Aorta (tissue), 5 donors: ENCODE results near the gene WARS2. TPM values are rescaled to one million over a fixed set of nuclear protein-coding genes. Genes with fewer than 3 reads are reported as not detected.

Experiments used
- ATAC-seq: fragments of 200-7000 bp; cut with Tn5 transposase; one replicate; pipeline ENCODE4 v1.9.1; 2022; ENCODE audit warnings: moderate library complexity; ENCODE audit not compliant: low FRiP score
- DNase-seq, 2 donors: peaks; one replicate each; pipeline ENCODE4 v3.0.0-alpha.2; 2020
- H3K27ac ChIP-seq, 2 donors: one replicate each; pipeline ENCODE4 v1.5.1; 2013; ENCODE audit warnings: low read length in 2 of 2, mild to moderate bottlenecking in 2 of 2, moderate library complexity in 2 of 2, control low read depth in 1 of 2, inconsistent platforms in 1 of 2, low read depth in 1 of 2
- H3K27me3 ChIP-seq, 2 donors: one replicate each; pipeline ENCODE4 v1.6.1; 2013; ENCODE audit warnings: control low read depth in 1 of 2, low read length in 1 of 2, mild to moderate bottlenecking in 1 of 2, moderate library complexity in 1 of 2; ENCODE audit not compliant: insufficient read depth in 2 of 2, control insufficient read depth in 1 of 2
- H3K36me3 ChIP-seq, 2 donors: one replicate each; pipeline ENCODE4 v1.6.1; 2013; ENCODE audit warnings: control low read depth in 1 of 2, low read length in 1 of 2, mild to moderate bottlenecking in 1 of 2; ENCODE audit not compliant: insufficient read depth in 2 of 2, control insufficient read depth in 1 of 2
- H3K4me1 ChIP-seq, 2 donors: one replicate each; pipeline ENCODE4 v1.6.1; 2013; ENCODE audit warnings: low read length in 2 of 2, control low read depth in 1 of 2, mild to moderate bottlenecking in 1 of 2, moderate library complexity in 1 of 2; ENCODE audit not compliant: insufficient read depth in 2 of 2, control insufficient read depth in 1 of 2
- H3K4me3 ChIP-seq, 2 donors: one replicate each; pipeline ENCODE4 v1.5.1; 2013; ENCODE audit warnings: low read length in 2 of 2, control low read depth in 1 of 2, mild to moderate bottlenecking in 1 of 2
- H3K9me3 ChIP-seq: one replicate; pipeline ENCODE4 v1.6.1; 2013; ENCODE audit warnings: mild to moderate bottlenecking, low read length; ENCODE audit not compliant: control insufficient read depth
- WGBS, 2 donors: extraction: QIAGEN DNeasy Blood & Tissue Kit; methylation state at CpG; one replicate each; pipeline ENCODE4 v1.1.7; 2013; 5-methylcytosine and 5-hydroxymethylcytosine counted together
- intact Hi-C, 2 donors: fragments of 100-400 bp; cut with DNase I; formaldehyde crosslinking; loops; one replicate each; pipeline versions ENCODE4 v1.14.2 to v1.15.0; 2022
- polyA plus RNA-seq, 2 donors: library from polyadenylated mRNA; stranded (reverse); fragments of 200-250 nt; gene quantifications; one replicate each; pipeline ENCODE4 v1.2.3, GENCODE V29; 2013
- total RNA-seq, 2 donors: library from RNA; stranded (reverse); fragmentation: NEBNext Ultra II Directional; extraction: Animal tissue kit (Norgen Biotek cat#: 25700); gene quantifications; one replicate each; pipeline ENCODE4 v1.2.1, GENCODE V29; 2021
- donor health status: healthy with polysubstance abuse.
- donor health status: Bipolar disorder and iron deficiency.
- donor health status: DM: no; HTN: no; CAD: no.
- donor health status: DM: no; HTN: no; CAD: no.
- donor health status: DM: yes; HTN: yes; CAD: no.

WARS2 gene
- total and polyA plus RNA-seq, 4 donors, result 6.6 to 11.5 (median 8.7) TPM

DNA sequence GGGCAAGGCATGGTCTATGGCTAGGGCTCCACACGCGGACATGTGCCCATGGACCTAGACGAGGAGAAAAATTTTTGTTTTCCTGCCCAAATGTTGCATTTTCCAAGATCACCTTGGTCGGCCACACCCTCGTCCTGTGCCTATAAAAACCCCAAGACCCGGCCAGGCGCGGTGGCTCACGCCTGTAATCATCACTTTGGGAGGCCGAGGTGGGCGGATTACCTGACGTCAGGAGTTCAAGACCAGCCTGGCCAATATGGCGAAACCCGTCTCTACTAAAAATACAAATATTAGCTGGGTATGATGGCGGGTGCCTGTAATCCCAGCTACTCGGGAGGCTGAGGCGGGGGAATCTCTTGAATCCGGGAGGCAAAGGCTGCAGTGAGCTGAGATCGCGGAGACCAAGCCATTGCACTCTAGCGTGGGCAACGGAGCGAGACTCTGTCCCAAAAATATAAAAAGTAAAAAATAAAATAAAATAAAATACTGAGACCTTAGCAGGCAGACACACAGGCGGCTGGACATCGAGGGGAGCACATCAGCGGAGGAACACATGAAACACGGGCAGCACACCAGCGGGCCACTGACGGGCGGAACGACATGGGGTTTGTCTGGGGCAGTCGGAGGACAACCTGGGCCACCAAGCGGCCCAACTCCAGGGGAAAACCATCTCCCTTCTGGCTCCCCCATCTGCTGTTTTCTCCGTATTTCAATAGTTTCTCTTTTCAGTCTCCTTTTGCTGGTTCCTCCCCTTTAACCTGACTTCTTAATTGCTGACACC is 91.6 kb downstream of the WARS2 start:
- 97% methylated on average over 34 of the region's 34 CpGs for WGBS, 2 donors
- Histone ChIP-seq H3K36me3 (peaks cover 0 to 2% of the 10 kb centered on the region in 2 donors), H3K4me1 (peaks cover 0 to 3% of the 10 kb centered on the region in 2 donors), H3K4me3 (no peak overlapping the region), H3K27ac (no peak overlapping the region), H3K9me3 (no peaks in the 10 kb centered on the region), H3K27me3 (no peaks in the 10 kb centered on the region)
- ATAC-seq (no peak), DNase-seq (no peak)
- intact Hi-C loops, result loop anchor here in 1 of 2 donors (10.0 kb wide), 1 partner anchor 74 kb away; no protein-coding TSS in a partner anchor

DNA sequence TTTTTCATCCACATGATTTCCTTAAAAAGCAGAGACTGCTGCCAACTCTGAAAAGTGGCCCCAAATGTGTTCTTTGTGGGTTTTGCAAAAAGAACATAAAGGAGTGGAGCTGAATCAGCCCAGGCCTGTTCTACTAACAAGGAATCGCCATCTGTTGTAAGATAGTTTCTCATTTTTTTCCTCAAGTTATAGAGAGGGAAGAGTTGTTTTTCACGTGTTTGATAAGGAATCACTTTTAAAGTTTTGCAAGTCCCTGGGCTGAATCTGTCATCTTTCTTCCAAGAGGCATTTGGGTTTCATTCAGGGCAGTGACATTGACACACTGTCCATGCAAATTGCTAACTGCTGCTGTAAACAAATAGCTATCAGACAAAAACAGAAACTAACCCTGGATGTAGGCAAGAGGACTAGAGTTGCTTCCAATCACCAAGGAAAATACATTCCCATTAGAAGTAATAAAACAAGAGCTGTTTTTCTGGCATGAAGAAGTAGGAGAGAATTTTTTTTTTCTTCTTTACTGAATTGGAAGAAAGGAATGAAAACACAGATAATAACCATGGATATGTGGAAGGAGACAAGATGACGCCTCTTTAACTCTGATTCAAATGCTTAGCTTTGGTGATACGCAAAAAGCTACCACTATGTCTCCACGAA is 93.5 kb downstream of the WARS2 start:
- 11 to 13% methylated on average over 5 of the region's 5 CpGs for WGBS, 2 donors
- intact Hi-C loops, result loop anchor here in 1 of 2 donors (10.0 kb wide), 1 partner anchor 72 kb away; no protein-coding TSS in a partner anchor
- ATAC-seq (peak; percentile 60), DNase-seq (no peak)
- peak overlapping the region in 1 of 2 donors; percentile 18 for H3K4me3 ChIP-seq
- no peaks in the 10 kb centered on the region for H3K9me3 ChIP-seq
- H3K4me1 ChIP-seq, result peaks cover 0 to 3% of the 10 kb centered on the region in 2 donors
- no peak overlapping the region for H3K27ac ChIP-seq
- H3K36me3 ChIP-seq, result peaks cover 0 to 2% of the 10 kb centered on the region in 2 donors
- no peaks in the 10 kb centered on the region for H3K27me3 ChIP-seq

DNA sequence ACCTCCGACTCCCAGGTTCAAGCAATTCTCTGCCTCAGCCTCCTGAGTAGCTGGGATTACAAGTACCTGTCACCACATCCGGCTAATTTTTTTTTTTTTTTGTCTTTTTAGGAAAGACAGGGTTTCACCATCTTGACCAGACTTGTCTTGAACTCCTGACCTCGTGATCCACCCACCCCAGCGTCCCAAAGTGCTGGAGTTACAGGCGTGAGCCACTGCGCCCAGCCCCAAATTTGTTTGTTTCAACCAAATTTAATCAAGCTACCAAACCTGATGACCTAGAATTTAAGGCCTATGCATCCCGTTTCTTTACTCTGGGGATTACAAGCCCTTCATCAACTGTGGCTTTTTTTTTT is 94.0 kb downstream of the WARS2 start:
- intact Hi-C loops, result loop anchor here in 1 of 2 donors (10.0 kb wide), 1 partner anchor 72 kb away; no protein-coding TSS in a partner anchor
- Histone ChIP-seq H3K4me3 (no peak overlapping the region), H3K27ac (no peak overlapping the region), H3K9me3 (no peaks in the 10 kb centered on the region), H3K36me3 (peaks cover 0 to 2% of the 10 kb centered on the region in 2 donors), H3K27me3 (no peaks in the 10 kb centered on the region), H3K4me1 (peaks cover 0 to 3% of the 10 kb centered on the region in 2 donors)
- DNase-seq (no peak), ATAC-seq (no peak)
- WGBS, 2 donors, result 77 to 79% methylated on average over 7 of the region's 7 CpGs

DNA sequence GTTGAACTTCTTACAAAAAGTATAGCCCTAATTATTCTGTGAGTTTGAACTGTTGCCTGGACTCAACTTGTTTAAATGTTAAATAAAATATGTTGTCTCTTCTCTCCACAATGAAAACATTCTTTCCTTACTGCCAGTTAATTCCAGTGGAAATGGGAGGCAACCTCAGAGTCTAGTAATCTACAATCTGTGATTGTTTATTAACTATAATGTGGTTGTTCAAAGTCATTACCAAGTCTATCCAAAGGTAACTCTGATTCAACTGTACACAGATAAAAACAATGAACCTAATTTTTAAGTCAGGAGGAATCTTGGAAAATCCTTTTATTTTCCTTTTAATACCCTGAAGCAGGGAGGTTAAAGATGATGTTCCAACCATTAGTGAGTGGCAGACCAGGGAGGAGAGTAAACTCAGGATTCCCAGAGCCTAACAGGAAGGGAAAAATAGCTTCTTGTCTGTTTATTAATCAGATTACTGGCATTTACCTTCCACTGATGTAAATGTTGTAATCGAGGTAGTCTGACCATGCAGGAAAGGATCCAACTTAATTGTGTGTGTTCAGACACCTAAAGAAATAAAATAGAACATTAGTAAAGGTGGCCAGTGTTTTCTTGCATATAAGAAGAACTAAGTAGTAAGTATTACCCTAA is 95.2 kb downstream of the WARS2 start:
- peaks cover 0 to 3% of the 10 kb centered on the region in 2 donors for H3K4me1 ChIP-seq
- peaks cover 0 to 2% of the 10 kb centered on the region in 2 donors for H3K36me3 ChIP-seq
- no peaks in the 10 kb centered on the region for H3K27me3 ChIP-seq
- intact Hi-C loops, result loop anchor here in 1 of 2 donors (10.0 kb wide), 1 partner anchor 70 kb away; no protein-coding TSS in a partner anchor
- no peak overlapping the region for H3K4me3 ChIP-seq
- ATAC-seq (no peak), DNase-seq (no peak)
- no peaks in the 10 kb centered on the region for H3K9me3 ChIP-seq
- WGBS, 2 donors, result 81% methylated on average over 1 of the region's 1 CpG
- no peak overlapping the region for H3K27ac ChIP-seq

DNA sequence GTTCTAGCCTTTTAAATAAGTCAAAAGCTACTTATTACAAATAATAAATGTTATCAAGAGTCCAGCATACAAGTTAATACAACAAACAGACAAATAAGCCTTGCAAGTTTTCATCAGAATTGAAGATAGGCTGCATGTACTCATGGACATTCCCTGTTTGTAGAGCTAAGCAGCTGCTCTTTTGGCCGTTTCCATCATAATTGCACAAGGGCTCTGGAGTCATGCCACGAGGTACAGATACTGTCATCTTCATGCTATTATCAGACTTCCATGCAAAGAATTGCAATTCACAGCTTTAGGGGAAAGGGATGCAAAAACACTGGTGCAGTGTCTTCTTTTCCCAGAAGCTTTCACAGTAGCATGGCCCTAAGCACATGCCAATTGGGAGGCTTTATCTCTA is 99.5 kb downstream of the WARS2 start:
- WGBS, 2 donors, result 87 to 93% methylated on average over 2 of the region's 2 CpGs
- intact Hi-C loops, result loop anchor here in 1 of 2 donors (10.0 kb wide), 1 partner anchor 66 kb away; no protein-coding TSS in a partner anchor
- Histone ChIP-seq H3K36me3 (peaks cover 0 to 2% of the 10 kb centered on the region in 2 donors), H3K4me1 (no peaks in the 10 kb centered on the region), H3K9me3 (no peaks in the 10 kb centered on the region), H3K4me3 (no peak overlapping the region), H3K27me3 (no peaks in the 10 kb centered on the region), H3K27ac (no peak overlapping the region)
- ATAC-seq (no peak), DNase-seq (no peak)

DNA sequence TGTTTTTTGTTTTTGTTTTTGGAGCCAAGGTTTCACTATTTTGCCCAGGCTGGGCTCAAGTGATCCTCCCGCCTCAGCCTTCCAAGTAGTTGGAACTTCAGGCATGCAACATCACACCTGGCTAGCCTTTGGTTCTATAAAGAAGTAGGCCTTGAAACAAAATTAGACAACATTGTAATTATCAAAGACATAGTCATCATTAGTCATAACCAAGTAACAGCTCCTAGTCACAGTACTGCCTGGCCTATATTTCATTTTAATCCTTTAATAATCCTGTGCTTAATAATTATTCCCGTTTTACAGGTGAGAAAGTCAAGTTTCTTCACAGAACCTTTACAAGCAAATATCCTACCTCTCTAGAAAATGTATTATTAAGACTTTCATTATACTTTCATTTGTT is 100.0 kb downstream of the WARS2 start:
- intact Hi-C loops, result loop anchor here in 1 of 2 donors (10.0 kb wide), 1 partner anchor 66 kb away; no protein-coding TSS in a partner anchor
- Histone ChIP-seq H3K4me3 (no peak overlapping the region), H3K4me1 (no peaks in the 10 kb centered on the region), H3K36me3 (peaks cover 0 to 2% of the 10 kb centered on the region in 2 donors), H3K9me3 (no peaks in the 10 kb centered on the region), H3K27ac (no peak overlapping the region), H3K27me3 (no peaks in the 10 kb centered on the region)
- DNase-seq (no peak), ATAC-seq (no peak)
- 96 to 97% methylated on average over 2 of the region's 2 CpGs for WGBS, 2 donors

DNA sequence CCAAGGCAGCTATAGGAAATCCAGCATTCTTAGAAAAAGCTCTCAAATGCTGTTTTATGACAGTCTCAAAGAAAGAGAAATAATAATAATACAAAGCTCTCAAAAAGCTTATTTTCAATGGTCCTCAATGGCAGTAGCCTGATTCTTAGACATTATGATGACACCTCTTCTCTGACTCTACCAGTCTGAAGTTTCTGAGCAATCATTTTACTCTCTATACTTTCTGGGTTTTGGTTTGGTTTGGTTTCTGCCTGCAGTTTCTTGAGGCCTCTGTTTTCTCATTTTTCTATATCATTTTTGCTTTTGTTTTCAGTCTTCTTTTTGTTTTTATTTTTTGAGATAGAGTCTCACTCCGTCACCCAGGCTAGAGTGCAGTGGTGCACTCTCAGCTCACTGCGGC is 102.1 kb downstream of the WARS2 start:
- intact Hi-C loops, result no loop called here
- Histone ChIP-seq H3K4me3 (no peak overlapping the region), H3K36me3 (no peaks in the 10 kb centered on the region), H3K27me3 (no peaks in the 10 kb centered on the region), H3K9me3 (no peaks in the 10 kb centered on the region), H3K27ac (no peak overlapping the region), H3K4me1 (no peaks in the 10 kb centered on the region)
- DNase-seq (no peak), ATAC-seq (no peak)
- WGBS, 2 donors, result 97 to 100% methylated on average over 2 of the region's 2 CpGs

DNA sequence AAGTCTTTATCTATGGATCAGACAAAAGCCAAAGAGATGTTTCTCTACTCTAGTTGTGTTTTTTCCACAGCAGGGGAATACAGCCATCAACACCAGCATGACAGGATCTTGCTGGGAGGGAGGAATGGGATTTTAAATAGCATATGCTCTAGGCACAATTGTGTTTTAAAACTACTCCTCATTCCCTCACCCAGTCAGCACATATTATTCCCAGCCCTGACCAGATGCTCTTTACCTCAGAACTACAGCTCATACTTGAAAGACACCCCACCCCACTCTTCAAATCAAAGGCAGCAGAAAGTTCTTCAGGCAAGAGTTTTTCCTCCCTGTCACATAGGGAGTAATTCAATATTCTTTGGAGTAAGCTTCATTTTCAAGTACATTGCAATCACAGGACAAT is 106.1 kb downstream of the WARS2 start:
- Histone ChIP-seq H3K4me1 (no peaks in the 10 kb centered on the region), H3K27me3 (no peaks in the 10 kb centered on the region), H3K27ac (no peak overlapping the region), H3K4me3 (no peak overlapping the region), H3K9me3 (no peaks in the 10 kb centered on the region), H3K36me3 (peaks cover 3 to 4% of the 10 kb centered on the region in 2 donors)
- no peak for DNase-seq
- ATAC-seq, result no peak
- intact Hi-C loops, result no loop called here
